Measurements from ENCODE around the gene INPP4A.

DNA sequence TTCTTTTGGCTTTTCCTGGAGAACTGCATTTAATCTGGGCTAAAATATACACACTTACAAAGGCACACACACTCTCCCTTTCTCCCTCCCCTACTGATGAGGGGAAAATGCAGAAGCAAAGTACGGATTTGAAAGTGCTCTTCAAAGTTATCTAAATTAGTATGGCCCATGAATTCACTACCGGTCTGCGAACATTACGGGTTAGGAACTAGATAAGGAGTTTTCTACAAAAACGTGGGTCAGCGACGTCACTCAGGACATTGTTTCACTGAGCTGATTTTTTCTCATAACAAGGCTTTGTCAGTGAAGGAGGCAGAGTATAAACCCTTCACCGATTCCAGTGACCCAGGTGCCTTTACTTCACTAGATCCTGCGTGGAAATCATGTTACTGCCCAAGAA is 116.4 kb downstream of the INPP4A start:
- TF ChIP-seq, protein P1, sequence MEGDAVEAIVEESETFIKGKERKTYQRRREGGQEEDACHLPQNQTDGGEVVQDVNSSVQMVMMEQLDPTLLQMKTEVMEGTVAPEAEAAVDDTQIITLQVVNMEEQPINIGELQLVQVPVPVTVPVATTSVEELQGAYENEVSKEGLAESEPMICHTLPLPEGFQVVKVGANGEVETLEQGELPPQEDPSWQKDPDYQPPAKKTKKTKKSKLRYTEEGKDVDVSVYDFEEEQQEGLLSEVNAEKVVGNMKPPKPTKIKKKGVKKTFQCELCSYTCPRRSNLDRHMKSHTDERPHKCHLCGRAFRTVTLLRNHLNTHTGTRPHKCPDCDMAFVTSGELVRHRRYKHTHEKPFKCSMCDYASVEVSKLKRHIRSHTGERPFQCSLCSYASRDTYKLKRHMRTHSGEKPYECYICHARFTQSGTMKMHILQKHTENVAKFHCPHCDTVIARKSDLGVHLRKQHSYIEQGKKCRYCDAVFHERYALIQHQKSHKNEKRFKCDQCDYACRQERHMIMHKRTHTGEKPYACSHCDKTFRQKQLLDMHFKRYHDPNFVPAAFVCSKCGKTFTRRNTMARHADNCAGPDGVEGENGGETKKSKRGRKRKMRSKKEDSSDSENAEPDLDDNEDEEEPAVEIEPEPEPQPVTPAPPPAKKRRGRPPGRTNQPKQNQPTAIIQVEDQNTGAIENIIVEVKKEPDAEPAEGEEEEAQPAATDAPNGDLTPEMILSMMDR (IDR thresholded peaks at IDR 0.05) = no peak
- TF ChIP-seq EP300 (IDR thresholded peaks at IDR 0.05) (no peak), POLR2A (IDR thresholded peaks at IDR 0.05) (no peak), POLR2AphosphoS5 (IDR thresholded peaks at IDR 0.05) (no peak)

All from sigmoid colon (tissue), 4 donors.